SU-DHL-6 (cell line): Measurements from ENCODE around the gene OXNAD1.

Source experiments
- CTCF ChIP-seq: fragments of 200-600 bp; sonication (generic); IDR thresholded peaks from one replicate; pipeline ENCODE4 v1.5.1; 2017; ENCODE audit warnings: antibody characterized with exemption, mild to moderate bottlenecking, low read length, moderate library complexity; ENCODE audit not compliant: insufficient read depth, poor library complexity, severe bottlenecking
- EZH2phosphoT487 ChIP-seq: fragments of 200-600 bp; sonication (generic), shearing (Covaris generic); conservative IDR thresholded peaks from 2 replicates; pipeline ENCODE4 v1.6.1; 2018; ENCODE audit warnings: mild to moderate bottlenecking, antibody characterized with exemption, low read length, moderate library complexity, mixed read lengths

DNA sequence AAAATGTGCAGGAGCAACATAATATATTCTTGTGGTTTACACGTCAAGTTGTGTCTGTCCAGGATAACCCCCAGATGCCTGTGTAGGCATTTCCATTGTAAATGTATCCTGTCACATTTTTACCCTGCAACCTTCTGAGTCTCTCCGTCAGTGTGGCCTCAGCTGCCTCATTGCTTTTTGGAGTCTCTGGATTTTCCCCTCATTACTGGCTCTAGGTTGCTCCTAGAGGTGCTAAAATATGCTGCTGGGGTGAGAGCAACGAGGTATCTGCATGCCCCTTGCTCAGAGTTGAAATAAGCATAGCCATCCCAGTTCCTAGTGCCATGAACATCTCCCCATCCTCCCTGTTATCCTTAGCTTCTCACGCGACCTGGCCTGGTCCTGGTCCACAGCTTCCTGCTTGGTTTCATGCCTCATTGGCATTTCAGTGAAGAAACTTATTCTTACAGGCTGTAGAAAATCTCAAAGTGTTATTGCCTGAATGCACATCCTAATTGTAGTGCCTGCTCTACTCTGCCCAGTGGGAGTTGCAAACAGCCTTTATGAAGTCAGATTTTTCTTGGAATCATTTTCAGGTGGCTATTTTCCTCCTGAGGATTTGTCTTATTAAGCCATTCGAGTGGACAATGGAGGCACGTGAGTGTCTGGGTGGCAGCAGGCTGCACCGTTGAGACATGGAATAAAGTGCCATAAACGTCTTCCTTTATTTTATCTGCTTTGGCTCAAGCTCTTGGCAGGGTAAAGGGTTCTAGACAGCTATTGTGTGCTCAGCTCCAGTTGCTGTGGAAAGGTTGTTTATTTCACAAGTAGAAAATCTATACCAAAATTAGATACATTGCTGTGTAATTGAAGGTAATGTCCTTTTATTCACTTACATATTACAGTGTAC is 33.2 kb downstream of the OXNAD1 start:
- TF ChIP-seq CTCF (no peak), EZH2phosphoT487 (no peak)
